ENCODE measurements around the gene F8.

- TF ChIP-seq TEAD4 (IDR thresholded peaks at IDR 0.05) (no peak), YY1 (IDR thresholded peaks at IDR 0.05; ENCODE audit: low read depth) (no peak), CEBPB (IDR thresholded peaks at IDR 0.05) (no peak), MAX (IDR thresholded peaks at IDR 0.05) (no peak)
These were observed 188.0 kb downstream of the F8 start, which contains the start of gene SMIM9 for GRCh38 chrX:154834562-154834961.
